COLO829 (cell line): Measurements from ENCODE around the gene DERA.
"Not testable (repeated sequence)": the region's sequence is repeated elsewhere in the genome, so short reads cannot be mapped to it uniquely, and the experiment has no call there.

Experiments
- DNase-seq: peaks from one replicate; pipeline ENCODE4 v3.0.0; 2012; ENCODE audit warnings: low spot score

DERA gene

DNA sequence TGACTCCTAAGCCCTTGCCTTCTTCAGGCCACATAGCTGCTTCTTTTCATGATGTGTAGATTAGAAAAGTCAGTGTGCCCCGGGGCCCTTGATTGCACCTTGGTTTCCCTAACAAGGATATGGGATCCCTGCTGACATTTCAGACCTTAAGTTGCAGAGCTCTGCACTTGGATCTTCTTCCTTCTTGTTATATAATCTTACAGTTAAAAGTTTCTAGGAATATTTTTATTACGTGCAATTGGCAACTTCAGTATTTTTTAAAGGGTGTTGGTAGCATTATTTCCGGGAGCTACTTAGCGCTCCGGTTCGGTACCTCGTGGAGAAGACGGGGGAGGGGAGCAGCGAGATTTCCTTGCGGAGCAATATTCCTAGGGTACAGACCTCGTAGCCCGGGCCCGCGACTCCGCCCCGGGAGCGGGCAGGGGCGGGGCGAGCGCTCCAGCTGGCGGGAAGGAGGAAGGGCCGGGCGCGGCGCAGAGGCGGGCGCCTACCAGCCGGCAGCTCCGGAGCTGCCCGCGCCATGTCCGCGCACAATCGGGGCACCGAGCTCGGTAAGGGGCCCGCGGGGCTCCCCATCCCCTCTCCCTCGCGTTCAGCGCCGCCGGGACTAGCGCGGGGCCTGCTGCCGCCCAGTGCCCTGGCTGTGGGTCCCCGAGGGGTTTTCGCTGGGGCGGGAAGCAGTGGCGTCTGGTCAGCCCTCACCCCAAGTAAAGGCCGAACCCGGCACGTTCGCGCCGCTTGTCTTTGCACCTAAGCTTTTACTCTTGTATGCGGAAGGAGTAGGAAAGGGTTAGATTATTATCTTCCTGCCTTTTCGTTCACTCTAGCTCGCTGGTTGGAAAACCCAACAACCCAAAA, at the start of gene DERA:
DERA (plus strand) TSS at position 469 of the 858 bp plus-strand sequence; CDS start at position 521, 52 bp downstream.
- DNase-seq, result peak; percentile 50

DNA sequence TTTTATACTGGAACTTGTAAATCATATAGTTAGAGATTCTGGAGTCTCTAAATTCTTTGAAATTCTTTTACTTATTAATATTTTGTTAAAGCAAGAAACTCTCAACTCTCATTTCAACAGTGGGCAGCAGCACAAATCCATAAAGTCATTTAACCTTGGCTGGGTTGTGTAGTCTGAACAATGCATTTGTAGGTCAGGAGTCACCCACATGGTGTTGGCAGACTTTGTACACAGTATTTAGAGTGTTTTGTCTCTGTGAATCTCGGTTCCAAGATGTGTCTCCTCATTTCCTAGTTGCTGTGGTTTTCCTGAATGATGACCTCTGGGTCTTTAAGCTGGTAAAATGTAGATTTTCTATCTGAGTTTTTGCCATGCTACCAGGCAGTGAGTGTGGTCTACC, 49.7 kb upstream of the DERA start:
- no peak for DNase-seq

DNA sequence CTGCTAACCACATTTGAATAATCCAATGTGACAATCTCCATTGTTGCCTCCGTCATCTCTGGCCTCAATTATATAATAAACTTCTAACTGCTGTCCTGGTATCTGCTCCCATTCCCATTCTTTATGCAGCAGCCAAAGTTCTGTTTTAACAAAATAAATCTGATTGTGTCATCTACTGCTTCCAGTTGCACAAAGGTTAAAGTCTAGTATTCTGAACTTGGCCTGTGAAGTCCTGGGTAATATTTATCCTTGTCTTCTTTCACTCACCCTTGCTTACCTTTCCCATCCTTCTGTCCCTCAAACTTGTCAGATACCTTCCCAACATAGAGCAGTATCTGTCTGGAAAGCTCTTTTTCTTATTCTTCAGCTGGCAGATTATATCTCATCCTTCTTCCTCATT, 48.3 kb upstream of the DERA start:
- DNase-seq, result no peak

DNA sequence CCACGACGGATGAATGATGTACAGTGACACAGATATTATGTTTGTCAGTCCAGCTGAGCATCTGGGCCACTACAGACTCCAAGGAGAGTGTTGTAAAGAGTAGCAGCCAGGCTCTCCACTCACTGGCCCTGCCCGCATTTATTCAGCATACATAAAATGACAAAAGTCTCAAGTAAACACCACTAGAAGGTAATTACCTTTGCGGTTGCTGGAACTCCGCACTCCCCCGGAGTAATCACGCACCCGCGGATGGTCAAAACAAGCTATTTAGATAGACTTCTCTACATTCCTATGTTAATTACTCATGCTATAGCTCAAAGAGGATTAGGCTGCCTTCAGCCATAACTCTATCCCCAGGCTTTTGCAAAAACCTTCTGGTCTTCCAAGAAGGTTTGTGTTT, 47.8 kb upstream of the DERA start:
- no peak for DNase-seq

DNA sequence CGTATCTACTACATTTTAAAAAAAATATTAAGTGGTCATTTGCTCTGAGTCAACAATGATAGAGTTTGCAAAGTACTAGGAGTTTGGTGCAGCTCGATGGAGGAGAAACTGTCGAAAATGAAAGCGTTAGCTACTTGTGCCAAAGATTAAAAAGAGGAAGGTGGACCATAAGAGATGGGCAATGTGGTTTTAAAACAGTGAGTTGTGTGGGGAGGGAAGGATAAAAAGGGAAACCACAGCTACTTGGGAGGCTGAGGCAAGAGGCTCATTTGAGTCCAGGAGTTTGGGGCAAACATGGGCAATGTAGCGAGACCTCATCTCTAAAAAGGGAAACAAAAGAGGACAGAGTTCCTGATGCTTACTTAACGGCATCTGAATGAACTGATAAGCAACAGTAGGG, 47.1 kb upstream of the DERA start:
- DNase-seq, result no peak

DNA sequence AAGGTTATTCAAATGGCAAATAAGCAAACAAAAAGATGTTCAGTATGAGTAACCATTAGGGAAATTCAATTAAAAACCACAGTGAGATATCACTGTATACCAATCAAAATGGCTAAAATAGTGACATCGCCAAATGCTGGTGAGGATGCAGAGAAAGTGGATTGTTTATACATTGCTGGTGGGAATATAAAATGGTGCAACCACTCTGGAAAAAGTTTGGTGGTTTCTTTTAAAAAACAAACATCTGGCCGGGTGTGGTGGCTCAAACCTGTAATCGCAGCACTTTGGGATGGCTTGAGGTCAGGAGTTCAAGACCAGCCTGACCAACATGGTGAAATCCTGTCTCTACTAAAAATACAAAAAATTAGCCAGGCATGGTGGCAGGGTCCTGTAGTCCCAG, 42.9 kb upstream of the DERA start:
- DNase-seq, result no peak

DNA sequence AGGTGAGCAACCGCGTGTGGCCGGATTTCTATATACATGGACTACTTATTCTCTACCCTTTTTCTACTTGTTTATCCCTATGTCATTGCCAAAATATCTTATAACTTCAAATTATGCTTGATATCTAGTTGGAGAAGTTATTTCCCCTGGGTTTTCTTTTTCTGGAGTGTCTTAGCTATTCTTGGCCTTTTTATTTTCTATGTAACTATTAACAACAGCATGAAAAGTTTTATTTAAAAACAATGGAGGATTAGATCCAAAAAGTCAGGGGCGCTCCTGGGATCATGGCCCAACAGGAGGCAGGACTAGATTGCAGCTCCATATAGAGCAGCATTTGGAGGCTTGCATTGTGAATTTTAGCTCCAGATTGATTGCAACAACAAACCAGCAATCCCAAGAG, 37.6 kb upstream of the DERA start:
- no peak for DNase-seq

DNA sequence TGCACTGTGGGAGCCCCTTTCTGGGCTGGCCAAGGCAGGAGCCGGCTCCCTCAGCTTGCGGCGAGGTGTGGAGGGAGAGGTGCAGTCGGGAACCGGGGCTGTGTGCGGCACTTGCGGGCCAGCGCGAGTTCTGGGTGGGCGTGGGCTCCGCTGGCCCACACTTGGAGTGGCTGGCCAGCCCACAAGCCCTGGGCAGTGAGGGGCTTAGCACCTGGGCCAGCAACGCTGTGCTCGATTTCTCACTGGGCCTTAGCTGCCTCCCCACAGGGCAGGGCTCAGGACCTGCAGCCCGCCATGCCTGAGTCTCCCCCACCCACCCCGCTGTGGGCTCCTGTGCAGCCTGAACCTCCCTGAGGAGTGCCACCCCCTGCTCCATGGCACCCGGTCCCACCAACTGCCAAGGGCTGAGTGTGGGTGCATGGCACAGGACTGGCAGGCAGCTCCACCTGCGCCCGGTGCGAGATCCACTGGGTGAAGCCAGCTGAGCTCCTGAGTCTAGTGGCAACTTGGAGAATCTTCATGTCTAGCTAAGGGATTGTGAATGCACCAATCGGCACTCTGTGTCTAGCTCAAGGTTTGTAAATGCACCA, 36.5 kb upstream of the DERA start:
- not testable (repeated sequence) for DNase-seq

DNA sequence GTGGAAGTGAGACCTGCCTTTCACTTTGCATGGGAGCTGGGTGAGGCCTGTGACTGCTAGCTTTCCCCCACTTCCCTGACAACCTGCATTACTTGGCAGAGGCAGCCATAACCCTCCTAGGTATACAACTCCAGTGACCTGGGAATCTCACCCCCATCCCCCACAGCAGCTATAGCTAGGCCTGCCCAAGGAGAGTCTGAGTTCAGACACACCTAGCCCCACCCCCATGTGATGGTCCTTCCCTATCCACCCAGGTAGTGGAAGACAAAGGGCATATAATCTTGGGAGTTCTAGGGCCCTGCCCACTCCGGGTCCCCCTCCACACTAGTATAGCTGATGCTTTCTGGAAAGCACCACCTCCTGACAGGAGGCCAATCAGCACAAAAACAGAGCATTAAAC, 35.3 kb upstream of the DERA start:
- DNase-seq, result no peak

DNA sequence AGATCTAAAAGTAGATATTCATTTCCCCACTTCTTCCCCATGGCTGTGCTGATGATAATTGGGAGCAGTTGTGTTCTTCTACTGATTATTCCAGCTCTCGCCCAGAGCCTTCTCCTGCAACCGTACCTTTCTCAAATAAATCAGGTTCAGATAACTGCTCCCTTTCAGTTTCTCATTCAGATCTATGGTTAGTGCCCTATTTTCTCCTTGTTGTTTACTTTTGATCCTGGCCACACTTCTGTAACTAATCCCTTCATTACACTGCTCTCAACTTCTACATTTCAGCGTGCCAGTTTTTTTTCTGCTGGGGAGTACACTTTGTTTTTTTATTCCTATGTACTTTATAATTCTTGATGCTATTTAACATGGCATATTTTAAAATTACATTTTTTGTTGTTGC, 31.7 kb upstream of the DERA start:
- no peak for DNase-seq

DNA sequence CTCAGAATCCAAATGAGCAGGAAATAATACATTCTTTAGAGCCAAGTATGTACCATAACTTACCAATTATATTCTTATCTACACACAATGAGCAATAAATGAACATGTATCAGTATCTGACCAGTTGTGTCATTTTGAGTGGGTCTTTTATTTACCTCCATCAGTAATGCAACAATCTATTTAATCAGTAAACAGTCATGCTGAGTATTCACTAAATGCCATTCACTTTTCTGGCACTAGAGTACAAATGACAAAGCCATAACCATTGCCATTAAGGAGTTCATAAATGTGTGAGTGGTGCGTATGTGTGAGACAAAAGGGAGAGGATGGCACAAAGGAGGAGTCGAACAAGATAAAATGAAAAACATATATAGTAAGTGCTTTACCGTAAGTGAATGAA, 30.4 kb upstream of the DERA start:
- DNase-seq, result no peak

DNA sequence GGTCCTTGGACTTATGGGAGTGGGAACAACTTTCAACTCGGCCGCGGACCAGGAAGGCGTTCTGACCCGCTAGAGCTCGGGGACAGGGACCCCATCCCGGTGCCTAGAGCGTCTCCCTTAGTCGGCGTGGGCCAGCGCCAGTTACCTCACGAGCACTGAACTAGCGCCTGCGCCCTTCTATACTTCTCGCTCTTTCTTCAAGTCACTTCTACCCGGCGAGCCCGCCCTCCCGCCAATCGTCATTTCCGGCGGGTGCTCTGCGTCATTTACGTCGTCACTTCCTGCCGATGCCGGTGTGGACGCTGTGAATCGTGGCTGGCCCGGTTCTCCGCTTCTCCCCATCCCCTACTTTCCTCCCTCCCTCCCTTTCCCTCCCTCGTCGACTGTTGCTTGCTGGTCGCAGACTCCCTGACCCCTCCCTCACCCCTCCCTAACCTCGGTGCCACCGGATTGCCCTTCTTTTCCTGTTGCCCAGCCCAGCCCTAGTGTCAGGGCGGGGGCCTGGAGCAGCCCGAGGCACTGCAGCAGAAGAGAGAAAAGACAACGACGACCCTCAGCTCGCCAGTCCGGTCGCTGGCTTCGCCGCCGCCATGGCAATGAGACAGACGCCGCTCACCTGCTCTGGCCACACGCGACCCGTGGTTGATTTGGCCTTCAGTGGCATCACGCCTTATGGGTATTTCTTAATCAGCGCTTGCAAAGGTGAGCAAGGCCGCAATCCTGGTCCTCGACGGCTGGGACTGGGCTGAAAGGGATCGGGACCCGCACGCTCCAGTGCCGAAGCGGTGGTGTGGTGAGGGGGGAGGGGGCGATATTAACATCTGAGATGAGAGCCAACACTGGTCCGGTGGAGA, 28.8 kb upstream of the DERA start, which contains the start of gene STRAP:
STRAP (plus strand) TSS at position 270 of the 854 bp plus-strand sequence; CDS start at position 591, 321 bp downstream.
- peak; percentile 91 for DNase-seq

DNA sequence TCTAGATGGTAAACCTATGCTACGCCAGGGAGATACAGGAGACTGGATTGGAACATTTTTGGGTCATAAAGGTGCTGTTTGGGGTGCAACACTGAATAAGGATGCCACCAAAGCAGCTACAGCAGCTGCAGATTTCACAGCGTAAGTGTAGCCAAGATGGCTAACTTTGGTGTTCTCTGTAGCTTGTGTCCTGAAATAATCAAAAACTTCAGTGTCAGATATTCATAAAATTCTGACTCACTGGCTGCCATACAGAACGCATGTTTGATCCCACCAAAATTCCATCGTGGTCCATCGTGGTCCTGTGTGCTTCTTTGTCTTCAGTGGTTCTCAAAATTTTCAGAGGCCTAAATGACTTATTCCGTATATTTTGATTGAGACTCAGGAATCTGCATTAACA, 27.6 kb upstream of the DERA start:
- no peak for DNase-seq

DNA sequence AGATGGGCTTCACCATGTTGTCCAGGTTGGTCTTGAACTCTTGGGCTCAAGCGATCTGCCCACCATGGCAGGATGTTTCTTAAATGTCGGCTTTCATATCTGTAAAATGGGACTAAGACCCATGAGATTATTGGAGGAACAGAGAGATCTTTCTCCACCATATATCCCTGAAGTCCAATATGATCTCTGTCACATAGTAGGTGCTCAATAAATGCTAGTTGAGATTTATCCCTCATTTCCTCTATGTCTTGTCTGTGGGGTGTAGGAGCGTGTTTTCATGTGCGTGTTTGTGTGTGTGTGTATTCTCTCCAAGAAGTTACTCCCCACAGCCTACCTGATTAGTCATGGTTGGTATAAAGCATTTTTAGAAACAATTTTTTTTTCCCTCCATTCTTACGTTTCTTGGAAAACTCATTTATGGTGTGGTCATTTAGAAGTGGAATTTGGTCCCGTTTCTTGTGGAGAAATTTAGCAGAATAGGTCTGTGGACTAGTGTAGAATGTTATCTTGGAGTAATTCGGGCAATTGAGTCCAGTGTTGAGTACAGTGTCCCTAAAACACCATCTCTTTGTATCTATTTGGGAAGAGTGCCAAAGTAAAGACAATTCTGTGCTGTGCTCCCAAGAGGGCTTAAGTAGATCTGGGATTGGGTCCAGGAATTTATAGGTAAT, 24.6 kb upstream of the DERA start:
- peak; percentile 72 for DNase-seq

DNA sequence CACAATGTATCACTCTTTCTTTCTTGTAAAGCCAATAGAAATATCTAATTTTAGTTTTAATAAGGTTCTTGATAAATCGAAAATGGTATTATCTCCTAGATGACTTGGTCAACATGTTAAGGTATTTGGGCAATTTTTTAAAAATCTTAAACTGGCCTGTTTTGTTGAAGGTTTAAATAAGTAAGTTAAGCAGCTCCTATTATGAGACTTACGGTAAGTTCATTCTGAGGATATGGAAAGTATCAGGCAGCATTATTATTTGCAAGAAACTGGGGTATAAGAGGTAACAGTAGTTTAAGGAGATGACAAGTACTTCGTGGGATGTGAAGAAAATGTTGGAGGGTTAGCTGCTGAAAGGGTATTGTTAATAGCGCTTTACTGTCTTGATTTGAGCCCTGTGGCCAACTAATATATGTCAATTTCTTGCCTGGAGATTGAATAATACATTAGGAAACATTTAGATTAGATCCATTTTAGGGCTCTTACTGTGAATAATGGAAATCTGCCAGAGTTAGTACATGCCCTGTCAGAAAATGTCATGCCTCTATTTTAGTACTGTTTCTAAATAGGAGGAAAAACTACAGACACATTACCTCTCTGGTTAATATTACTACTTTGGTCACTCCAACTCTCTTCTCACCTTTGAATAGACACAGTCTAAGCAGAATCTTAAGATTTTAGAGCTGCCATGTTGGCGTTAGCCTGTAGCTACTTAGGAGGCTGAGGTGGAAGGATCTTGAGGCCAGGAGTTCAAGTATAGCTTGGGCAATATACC, 23.9 kb upstream of the DERA start:
- no peak for DNase-seq

DNA sequence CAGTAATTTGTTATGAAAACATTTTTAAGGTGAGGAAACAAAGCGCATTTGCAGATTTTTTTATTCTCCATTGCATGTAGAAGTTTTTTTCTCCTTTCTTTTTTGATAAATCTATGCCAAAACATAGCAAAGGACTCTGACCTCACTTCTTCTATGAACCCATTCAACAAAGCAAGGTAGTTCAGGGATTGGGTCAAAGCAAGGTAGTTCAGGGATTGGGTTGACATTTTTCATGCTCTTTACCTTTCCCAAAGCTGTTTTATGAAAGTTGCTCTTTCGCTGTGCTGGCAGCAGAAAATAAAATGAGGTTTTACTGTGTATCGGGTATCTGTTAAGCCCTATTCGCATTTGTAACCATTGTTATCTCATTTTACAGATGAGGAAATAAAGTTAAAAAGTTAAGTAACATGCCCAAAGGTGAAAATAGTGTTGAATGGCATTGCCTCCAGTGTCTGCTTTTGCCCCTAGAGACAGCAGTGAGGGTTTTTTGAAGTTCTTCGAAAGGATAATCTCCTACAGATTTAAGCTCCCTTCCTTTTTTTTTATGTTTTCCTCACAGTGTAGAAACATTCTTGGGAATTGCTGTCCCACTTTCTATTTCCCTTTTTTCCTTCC, 18.4 kb upstream of the DERA start:
- no peak for DNase-seq

DNA sequence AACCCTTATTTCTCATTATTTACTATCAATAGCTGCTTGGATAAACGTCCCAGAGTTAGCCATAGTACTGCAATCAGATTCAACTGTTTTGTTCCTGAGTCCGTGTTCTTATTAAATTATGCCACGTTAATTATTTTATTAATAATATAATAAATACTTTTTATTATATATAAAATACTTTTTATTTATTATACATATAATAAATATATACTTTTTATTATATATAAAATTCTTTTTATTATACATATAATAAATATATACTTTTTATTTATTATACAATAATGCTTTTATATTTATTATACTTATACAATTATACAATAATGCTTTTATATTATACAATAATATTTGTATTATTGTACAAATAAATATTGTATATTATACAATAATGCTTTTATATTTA, 17.9 kb upstream of the DERA start:
- no peak for DNase-seq

DNA sequence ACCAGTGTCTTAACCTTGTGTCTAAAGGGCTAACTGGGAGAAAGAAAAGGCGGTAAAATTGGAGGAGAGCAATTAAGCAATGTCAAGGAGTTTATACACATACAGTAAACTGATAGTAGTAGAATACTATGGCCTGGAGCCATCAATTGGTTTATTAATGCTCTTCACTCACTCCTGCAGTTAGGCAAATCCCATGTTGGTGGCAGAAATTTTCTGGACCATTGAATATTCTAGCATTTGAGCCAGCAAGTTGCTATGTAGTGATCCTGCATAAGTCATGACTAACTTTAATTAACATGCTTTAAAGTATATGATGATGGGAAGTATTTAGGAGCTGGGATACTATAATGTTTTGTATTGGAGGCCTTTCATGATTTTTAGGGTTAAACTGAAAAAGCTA, 14.3 kb upstream of the DERA start:
- DNase-seq, result no peak

DNA sequence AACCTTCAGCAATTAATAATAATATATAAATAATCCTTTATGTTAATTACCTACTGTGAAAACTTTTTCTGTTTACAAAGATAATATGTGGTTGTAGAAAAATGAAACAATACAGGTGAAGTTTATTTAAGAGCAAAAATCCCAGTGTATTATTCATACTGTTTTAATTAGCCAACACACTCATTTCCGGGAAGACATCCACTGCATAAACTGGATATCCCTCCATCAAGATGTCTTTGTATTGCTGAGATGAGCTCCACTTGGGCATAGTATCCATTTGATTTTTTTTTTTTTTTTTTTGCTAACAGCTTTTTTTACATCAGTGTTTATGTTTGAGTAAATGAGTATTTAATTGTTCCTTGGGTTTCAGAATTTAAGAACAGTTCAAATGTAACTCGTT, 13.7 kb upstream of the DERA start:
- DNase-seq, result no peak

DNA sequence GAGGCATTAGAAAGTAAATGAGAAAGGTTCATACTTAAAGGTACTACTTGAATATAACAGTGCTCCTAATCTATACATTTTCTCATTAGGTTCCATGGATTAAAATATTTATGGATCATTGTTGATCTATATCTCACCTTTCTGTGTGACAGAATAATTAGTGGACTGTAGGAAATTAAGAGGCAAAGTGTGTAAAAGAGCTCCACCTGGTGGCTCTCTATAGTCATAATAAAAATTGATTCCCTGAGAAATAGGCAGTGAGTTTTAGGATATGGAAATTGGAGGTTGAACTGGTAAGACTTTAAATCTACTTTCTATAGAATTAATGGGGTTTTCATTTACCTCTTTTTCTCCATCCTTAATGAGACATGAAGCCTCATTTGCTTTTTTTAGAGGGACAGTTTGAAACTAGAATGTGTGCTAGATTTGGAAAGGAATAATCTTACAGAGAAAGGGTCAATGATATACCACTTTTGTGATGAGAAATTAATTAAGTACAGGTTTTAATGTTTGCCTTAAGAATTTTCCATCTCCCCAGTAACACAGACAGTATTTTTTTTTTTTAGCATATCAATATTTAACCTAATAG, 11.8 kb upstream of the DERA start:
- no peak for DNase-seq
